GM15510 (cell line): ENCODE data around the gene TTLL9.

Source experiments
- POLR2A ChIP-seq: IDR thresholded peaks from 3 replicates; pipeline ENCODE4 v1.6.1; 2011; ENCODE audit warnings: borderline replicate concordance; ENCODE audit not compliant: insufficient read length; ENCODE audit errors: extremely low read depth

The TTLL9 gene

GRCh38 chr20:31979713-31980426, 109.4 kb downstream of the TTLL9 start:
- no peak for TF ChIP-seq POLR2A

- TF ChIP-seq POLR2A, result no peak
Measured at GRCh38 chr20:31981784-31982183, 111.3 kb downstream of the TTLL9 start.

GRCh38 chr20:31984981-31985471, 114.6 kb downstream of the TTLL9 start:
- TF ChIP-seq POLR2A, result no peak

- no peak for TF ChIP-seq POLR2A
Measured at GRCh38 chr20:31987744-31988143, 117.3 kb downstream of the TTLL9 start.

GRCh38 chr20:31988430-31989015, 118.1 kb downstream of the TTLL9 start:
- TF ChIP-seq POLR2A, result no peak

- TF ChIP-seq POLR2A, result no peak
Measured at GRCh38 chr20:31989030-31989645, 118.7 kb downstream of the TTLL9 start.

- TF ChIP-seq POLR2A, result no peak
Measured at GRCh38 chr20:31990641-31991338, 120.4 kb downstream of the TTLL9 start.

- TF ChIP-seq POLR2A, result no peak
Measured at GRCh38 chr20:31991339-31991705, 120.9 kb downstream of the TTLL9 start.

GRCh38 chr20:31992086-31992485, 121.7 kb downstream of the TTLL9 start:
- TF ChIP-seq POLR2A, result no peak
